HG03139 (cell line): ENCODE measurements around the gene ELMO1.
"Not testable (repeated sequence)": the region's sequence is repeated elsewhere in the genome, so short reads cannot be mapped to it uniquely, and the experiment has no call there.

ENCODE experiments used
- ATAC-seq: cut with Tn5 transposase; IDR thresholded peaks from one replicate; pipeline ENCODE4 v1.9.1; 2021; ENCODE audit not compliant: unreplicated experiment

Gene ELMO1

DNA sequence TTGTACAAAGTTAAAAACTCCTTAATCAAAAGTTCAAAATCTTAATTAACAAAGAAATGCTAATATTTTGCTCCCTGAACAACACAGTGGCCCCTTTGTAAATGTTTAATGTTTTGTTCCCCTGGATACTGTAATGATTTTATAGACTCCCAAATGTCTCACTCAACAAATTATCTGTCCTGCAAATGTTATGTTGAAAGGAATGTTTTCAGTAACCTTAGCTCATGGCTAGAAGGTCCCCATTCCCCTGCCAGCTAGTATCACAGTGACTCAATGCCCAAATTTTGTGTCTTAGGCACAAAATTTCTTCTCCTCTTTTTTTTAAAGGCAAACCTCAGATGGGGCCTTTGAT, 298.9 kb downstream of the ELMO1 start:
- ATAC-seq, result no peak

DNA sequence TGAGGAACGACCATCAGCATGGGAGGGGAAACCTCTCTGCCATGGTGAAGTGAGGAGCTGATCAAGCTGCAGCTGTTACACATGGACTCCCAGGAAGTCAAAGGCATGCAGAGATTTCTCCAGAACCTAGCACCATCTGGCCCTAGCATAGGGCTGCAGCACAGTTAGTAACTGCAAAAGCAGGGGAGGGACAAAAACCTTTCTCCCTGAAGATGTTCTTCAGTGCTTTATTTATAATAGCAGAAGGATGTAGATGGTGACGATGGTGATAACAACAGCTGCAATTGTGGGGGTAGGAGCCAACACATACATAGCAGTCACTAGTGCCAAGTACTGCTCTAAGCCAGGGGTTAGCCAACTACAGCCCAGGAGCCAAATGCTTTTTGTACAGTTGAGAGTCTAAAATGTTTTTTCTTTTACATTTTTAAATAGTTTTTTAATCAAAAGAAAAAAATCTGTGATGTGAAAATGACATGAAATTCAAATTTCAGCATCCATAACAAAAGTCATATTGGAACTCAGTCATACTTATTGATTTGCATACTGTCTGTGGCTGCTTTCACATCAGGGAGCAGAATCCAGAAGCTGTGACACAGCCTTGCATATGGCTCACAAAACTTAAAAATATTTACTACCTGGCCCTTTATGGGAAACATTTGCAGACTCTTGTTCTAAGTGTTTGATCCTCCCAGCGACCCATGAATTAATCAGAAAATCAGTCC, 299.5 kb downstream of the ELMO1 start:
- ATAC-seq, result no peak

DNA sequence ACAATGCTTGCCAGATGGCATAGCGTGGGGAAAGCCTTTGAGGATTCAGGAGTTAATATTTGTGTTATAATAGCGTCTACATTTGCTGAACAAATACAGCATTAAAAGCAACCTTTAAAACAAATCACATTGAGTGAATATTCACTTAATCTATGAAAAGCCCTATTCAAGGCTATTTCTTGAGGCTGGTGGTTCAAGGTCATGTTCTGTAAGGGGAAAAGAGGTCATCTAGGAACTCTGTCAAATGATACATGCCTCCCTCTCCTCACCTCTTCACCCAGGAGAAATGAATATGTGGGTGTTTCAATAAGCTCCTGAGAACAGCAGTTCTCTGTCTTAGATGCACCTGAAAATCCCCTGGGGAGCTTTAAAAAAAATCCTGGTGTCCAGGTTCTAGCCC, 303.0 kb downstream of the ELMO1 start:
- ATAC-seq, result no peak

DNA sequence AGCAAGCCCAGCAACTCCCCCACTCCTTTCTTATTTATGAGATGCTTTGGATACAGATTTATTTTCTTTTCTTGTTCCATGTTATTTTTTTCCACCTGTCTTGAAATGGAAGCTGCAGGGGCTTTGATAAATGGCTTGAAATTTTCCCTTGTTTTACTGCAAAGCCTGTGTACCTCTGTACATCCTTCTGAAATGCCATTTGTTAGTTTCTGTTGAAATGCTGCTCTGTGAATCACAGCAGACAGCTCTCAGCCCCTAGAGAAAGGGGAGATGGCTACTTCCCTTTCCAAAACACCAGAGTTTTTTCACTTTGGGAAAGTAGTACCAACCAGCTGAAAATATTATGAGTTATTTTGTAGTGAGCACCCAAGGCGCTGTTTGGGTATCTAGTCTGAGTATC, 304.2 kb downstream of the ELMO1 start:
- no peak for ATAC-seq

DNA sequence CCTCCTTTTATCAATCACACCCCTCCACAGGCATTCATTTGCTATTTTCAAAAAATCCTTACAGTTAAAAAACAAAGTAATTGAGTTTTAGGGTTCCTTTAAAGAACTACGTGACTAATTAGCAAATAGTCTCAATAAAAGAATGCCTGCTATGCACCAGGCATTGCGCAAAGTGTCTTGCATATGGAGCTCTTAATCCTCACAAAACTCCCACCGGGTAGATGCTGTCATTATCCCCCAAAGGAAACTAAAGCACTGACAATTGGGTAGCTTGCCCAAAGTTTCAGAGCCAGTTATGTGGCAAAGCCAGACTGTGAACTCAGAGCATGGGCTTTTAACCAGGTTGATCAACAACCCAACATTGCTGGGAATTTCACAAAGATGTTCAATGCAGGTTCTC, 305.7 kb downstream of the ELMO1 start:
- no peak for ATAC-seq

DNA sequence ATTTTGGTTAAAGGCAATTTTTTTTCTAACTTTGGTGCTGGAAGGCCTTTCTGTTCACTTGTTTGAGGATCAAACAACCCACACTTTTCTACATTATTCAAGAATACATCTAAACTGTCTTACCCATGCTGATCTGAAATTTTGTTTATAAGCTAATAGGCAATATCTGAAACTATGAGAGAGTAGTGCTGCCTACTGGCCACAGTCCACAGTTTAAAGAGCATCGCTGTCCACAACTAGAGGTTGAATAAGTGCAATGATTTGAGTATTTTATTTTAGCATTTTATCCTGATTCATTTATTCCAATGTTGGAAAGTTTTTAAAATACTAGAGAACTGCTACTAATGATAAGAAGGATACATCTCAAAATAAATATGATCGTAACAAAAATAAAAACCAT, 306.9 kb downstream of the ELMO1 start:
- no peak for ATAC-seq

DNA sequence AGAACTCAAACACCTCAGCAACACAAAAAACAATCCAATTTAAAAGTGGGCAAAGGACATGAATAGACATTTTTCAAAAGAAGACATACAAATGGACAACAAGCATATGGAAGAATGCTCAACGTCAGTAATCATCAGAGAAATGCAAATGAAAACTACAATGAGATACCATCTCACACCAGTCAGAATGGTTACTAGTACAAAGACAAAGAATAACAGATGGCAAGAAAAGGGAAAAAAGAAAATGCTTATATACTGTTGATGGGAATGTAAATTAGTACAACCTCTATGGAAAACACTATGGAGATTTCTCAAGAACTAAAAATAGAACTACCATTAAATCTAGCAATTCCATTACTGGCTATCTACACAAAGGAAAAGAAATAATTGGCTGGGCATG, 314.8 kb downstream of the ELMO1 start:
- not testable (repeated sequence) for ATAC-seq

DNA sequence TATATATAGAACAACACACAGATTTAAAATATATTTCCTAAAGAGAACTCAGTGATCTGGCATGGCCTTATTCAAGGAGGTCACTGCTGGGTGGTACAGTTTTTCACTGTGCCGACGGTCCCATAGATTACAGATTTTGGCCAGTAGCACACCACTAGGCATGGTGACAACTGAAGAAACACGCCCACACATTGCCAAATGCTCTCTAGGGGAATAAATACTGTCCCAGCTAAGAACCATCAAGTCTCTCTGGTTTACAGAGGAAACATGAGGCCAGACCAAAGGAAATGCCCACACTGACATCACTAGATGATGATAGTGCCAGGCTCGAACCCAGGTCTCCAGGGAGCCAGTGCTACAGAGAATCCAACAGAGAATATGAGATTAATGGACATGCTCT, 316.8 kb downstream of the ELMO1 start:
- ATAC-seq, result no peak

DNA sequence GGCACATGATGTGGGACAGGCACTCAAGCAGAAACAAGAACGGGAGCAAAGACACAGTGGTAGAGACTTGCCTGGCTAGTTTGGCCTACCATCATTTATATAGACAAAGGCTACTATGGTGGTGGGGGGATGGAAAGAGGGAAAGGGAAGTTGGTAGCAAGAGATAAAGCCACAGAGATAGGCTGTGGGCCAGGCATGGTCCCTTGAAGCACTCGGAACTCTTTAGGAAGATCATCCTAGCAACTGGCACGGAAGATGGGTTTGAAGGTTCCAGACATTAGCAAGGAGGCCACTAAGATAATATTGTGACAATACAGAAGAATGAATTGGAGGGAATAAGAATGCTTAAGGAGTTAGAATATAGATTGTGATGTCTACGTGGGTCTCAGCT, 319.6 kb downstream of the ELMO1 start:
- ATAC-seq, result no peak

DNA sequence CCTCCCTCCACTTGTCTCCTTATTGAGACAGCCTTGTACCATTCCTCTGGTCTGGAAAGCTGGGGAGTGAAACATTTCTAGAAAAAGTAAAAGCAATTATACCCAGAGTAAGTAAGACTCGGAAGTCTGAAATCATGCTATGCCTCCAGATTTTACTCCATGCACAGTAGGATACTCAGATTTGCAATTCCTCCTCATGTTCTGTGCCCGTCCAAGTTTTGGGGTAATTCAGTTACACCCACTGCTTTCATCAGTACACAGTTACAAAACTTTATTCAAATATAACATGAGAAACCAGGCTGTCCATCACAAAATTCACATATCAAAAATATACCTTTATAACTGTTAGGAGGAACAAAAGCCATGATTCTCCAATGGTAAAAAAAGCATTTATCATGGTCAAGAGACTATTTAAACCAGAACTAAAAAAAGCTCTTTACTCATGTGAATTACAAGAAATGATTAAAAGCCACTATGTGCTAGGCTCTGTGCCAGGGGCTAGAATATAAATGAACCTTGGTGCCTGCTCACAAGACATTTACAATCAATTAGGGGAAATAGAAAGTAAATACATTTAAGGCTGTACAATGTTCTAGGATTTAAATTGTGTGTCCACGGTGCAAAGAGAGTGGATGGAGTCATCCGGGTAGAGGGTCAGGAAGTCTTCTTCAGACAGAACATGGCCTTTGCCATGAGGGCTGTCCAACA, 320.2 kb downstream of the ELMO1 start:
- ATAC-seq, result no peak

DNA sequence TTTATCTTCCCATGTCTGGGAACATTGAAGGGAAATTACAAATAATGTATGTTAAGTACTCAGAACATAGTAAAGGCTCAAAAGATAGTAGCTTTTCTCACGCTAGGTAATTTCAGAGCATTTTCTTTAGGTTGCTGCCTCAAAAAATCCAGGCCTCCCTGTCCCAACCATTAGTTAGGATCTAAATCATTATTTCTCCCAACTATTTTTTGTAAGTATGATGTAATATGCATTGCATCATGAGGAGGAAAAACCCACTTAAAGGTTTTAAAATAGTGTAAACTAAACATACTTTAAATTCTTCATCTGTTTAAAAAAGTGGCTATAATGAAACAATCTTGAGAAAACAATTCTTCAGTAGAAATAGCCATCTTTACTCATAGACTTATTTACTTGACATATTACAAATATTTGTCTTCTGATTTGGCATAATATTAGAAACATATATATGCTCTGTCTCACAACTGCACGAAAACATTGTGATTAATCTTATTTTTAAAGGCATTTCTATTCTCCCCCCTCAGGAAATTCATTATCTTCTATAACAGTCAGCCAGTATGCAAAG, 329.3 kb downstream of the ELMO1 start:
- no peak for ATAC-seq

DNA sequence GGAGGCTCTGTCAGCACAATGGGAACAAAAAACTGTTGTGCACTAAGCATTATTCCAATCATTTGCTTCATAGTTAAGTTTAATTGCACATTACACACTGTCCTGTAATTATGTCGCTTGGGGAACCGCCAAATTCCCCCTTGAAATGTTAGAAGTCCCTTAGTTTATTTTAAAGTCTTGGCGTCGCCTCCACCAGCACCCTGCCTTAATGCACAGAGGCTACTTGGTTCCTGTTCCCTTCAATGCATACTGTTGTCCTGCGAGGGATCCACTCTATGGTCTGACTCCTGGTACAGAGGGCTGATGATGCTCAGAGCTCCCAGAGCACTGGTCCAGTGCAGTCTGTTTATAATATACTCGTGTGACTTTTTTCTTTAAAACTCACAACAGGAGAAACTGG, 330.7 kb downstream of the ELMO1 start:
- ATAC-seq, result no peak

DNA sequence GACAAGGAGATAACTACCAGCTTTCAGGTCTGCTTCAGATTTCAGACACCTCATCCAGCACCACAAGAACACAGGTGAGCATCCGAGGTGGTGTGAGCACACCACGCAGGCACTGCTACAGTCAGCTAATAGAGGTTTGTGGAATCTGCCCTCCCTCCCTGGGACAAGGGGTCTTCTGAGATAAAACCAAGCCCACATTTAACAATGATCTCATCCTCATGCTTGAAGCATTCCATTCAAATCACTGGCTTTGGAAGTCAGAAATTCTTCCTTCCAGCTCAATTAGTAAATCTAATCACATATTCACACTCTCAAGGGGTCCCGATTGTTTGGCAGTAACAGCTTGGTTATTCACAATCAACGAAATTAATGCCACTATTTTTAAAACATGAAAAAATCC, 331.4 kb downstream of the ELMO1 start:
- ATAC-seq, result no peak

DNA sequence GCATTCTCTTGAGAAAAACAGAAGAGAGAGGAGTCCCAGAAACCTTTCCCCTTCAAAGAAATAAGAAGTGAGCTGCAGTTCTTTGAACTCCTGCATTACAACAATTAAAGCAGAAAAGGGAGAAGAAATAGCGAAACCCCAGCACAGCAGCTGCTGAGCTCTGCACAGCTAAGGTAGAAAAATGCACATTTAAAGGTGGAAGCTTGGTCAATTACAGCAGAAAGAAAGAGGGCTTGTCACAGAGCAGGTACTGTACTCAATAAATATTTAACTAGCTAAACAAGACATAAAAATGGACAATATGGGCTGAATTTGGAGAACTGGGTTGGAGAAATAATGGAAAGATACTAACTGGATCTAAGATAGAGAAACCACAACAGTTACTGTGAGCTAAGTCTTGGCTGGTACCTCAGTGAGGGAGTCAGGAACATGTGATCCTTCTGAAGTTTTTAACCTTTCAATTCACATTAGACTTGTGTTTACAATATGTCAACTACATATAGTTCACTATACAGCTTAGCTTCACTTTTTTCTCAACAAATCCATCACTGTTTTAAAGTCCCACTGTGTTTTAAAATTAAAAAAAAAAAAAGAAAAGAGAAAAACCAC, 332.5 kb downstream of the ELMO1 start:
- no peak for ATAC-seq

DNA sequence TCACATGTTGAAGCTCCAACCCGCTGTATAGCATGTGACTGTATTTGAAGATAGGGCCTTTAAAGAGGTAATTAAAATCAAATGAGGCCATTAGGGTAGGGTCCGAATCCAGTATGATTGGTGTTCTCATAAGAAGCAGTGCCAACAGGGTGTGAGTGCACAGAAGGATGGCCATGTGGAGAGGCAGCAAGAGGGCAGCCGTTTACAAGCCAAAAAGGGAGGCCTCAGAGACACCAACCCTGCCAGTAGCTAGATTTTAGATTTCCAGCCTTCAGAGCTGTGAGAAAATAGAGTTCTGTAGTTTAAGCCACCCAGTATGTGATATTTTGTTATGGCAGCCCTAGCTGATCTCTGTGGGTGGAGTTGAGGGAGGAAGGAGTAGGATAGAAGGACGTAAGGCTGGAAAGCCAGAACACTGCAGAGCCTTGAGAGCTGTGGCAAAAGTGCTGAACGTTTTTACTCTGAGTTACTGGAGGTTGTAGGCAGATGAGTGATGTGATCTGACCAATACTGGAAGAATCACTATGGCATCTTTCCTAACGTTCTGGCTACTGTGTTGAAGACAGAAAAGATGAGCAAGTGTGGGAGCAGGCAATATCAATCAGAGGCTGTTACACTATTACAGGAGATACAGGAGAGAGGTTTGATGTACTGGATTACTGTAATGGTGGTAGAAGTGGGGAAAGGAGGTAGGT, 334.9 kb downstream of the ELMO1 start:
- ATAC-seq, result no peak

DNA sequence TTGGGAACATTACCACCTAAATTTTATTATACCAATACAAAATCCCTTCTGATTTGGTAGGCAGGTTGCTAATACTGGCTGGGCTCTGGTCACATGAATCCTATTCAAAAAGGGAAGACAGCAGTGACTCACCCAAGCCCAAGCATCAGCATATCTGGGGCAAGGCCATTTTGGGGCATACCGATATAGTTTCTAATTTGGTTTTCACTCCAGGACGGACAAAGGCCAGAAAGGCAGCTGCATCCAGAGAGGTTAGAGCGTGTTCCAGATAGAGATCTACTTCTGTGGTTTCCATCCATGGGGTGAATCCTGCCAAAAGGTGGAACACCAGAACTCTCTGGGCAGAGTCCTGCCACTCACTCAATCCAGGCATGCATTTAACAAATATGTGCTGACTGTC, 335.8 kb downstream of the ELMO1 start:
- no peak for ATAC-seq

DNA sequence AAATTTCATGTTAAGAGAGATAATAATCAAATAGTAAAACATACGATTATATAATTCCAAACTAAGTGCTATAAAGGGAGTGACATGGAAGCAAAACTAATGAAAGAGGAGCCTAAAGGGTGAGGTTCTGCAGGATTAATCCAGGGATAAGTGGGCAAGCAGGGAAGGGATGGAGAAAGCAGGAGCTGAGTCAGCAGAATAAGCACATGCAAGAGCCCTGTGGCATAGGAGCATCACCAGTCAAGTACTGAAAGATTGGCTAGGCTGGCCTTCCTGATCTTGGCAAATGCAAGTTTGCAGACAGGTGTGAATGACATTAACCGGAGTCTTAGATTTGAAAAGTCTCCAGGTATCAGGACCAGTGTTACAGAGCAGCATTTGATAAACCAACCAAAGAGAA, 336.4 kb downstream of the ELMO1 start:
- no peak for ATAC-seq

DNA sequence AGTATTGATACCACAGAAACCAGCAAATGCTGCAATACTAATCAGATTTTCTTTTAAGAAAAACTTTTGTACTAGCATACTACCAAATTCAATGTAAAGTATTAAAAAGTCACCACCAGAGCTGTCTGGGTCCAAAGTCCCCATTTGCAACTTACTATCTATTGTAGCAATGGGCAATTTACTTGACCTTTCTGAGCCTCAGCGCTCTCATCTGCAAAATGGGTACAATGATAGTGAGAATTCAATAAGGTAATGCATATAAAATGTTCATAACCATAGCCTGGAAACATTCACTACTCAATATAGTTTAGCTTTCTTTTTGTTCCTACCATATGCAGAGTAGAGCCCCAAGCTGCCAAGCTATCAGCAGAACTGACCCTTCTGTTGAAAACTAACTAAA, 337.2 kb downstream of the ELMO1 start:
- ATAC-seq, result no peak

DNA sequence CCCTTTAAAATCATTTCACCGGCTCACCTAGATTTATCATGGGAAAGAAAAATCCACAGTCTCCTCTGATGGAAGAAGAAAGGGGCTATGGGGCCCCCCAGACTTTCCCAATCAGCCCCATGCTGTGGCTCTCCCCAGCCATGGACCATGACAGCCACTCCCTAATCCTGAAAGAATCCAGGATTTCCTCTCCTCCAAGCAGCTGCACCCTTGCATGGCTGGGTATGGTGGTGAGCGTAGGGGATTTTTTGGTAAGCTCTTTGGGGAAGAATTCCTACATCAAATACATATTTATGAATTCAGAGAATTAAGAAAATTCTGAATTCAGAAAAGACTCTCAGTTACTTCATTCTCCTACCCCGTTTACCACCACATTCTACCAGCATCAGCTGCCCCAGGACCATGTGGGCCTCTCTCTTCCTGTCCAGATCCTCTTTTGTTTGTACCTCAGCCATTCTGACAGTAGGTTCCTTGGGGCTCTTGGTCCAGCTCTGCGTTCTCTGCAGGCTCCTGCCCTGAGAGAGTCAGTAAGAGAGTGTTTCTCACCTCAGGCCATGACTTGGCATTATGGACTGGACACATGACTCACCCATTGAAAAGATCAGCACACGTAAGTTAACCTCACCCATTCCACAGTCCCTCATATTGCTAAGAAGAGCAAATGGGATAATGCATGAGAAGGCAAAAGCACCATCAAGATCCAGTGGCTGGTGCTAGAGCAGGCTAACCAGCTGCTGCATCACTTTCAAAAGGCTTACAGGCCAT, 337.8 kb downstream of the ELMO1 start:
- no peak for ATAC-seq

DNA sequence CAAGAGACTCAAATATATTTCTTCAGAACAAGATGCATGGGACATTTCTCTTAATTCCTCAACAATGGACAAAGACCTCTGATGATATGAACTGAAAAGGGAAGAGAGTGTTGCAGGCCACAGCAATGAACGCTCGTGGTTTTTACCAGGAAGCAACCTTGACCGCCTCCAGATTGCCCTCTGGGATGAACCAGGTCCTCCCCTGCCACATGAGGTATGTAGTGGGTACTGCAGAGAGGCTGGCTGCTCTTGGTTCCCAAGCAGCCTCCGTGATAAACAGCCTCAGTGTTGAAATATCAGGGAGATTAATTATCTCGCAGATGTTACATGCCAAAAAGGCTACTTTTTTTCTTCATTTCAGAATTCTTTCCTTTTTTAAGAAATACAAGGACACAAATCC, 338.8 kb downstream of the ELMO1 start:
- ATAC-seq, result no peak
